Nephron (organoid): Measurements from ENCODE around the gene ZSCAN2.
A peak's percentile ranks its signal among the peaks of the same experiment; 100 is the strongest.
"Not testable (repeated sequence)": the region's sequence is repeated elsewhere in the genome, so short reads cannot be mapped to it uniquely, and the experiment has no call there.

ENCODE experiments used
- H3K27ac Mint-ChIP-seq, 3 experiments: 2 replicates each; pipeline ENCODE4 v1.8.0; 2020; ENCODE audit warnings: mixed read lengths in 3 of 3, mild to moderate bottlenecking in 2 of 3, moderate library complexity in 1 of 3
- H3K27me3 Mint-ChIP-seq: 2 replicates; pipeline ENCODE4 v1.8.0; 2021; ENCODE audit warnings: low read depth, mild to moderate bottlenecking, moderate library complexity, mixed read lengths
- H3K36me3 Mint-ChIP-seq: 2 replicates; pipeline ENCODE4 v1.8.0; 2020; ENCODE audit warnings: low read depth, mixed read lengths
- H3K4me1 Mint-ChIP-seq: 2 replicates; pipeline ENCODE4 v1.8.0; 2020; ENCODE audit warnings: mixed read lengths
- H3K4me3 Mint-ChIP-seq, 3 experiments: 2 replicates each; pipeline ENCODE4 v1.8.0; 2020; ENCODE audit warnings: mild to moderate bottlenecking in 3 of 3, mixed read lengths in 3 of 3, moderate library complexity in 2 of 3
- H3K9me3 Mint-ChIP-seq: 2 replicates; pipeline ENCODE4 v1.8.0; 2020; ENCODE audit warnings: mixed read lengths
- TF ChIP-seq, protein P1 (sequence below), 3 experiments: fragments of 200-600 bp; sonication (generic); IDR thresholded peaks; one replicate each; pipeline ENCODE4 v1.5.0; 2021; ENCODE audit warnings: antibody characterized with exemption in 3 of 3; ENCODE audit not compliant: unreplicated experiment in 3 of 3

The ZSCAN2 gene

DNA sequence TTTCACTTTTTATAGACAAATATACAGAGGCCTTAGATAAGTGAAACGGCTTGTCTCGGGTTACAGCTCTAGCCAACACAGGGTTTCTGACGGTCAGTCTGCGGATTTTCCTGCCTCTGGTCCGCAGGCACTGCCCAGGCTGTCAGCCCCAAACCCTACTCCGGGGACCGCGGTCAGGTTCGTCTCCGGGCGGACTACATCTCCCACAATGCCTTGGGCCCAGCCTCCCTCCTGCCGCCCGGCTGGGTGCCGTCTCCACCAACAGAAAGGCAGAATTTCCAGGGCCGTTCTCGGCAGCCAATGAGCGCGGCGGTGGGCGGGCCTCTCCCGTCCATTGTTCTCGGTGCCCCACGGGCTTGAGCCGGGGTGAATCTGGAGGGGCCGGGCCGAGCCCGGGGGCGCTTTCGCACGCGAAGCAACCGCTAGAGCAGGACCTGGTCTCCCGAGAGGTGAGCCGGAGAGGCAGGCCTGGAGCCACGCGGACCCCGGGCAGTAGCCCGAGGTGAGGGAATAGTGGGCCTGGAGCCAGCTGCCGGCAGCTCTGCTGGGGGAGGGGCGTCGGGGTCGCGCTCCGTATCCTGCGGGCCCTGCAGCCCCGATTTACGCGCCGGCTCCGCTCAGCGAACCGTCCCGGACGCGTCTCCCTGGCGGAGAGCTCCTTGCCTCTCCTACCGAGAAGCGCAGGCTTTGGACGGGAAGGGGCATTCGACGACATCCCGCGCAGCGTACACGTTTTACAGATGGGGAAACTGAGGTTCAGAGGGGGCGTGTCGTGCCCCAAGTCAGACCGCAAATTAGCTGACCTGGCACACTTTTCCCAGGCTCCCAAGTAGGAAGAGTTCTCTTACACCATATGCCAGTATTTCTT is at the start of gene ZSCAN2:
ZSCAN2 (plus strand) TSS at position 323 of the 868 bp plus-strand sequence. CDS start 2,919 bp downstream, outside the sequence.
- peak within 1 kb of the TSS; percentile 43 to 87 (median 85) for H3K27ac Mint-ChIP-seq
- no peaks in the 10 kb centered on the region for H3K27me3 Mint-ChIP-seq
- TF ChIP-seq, protein P1, sequence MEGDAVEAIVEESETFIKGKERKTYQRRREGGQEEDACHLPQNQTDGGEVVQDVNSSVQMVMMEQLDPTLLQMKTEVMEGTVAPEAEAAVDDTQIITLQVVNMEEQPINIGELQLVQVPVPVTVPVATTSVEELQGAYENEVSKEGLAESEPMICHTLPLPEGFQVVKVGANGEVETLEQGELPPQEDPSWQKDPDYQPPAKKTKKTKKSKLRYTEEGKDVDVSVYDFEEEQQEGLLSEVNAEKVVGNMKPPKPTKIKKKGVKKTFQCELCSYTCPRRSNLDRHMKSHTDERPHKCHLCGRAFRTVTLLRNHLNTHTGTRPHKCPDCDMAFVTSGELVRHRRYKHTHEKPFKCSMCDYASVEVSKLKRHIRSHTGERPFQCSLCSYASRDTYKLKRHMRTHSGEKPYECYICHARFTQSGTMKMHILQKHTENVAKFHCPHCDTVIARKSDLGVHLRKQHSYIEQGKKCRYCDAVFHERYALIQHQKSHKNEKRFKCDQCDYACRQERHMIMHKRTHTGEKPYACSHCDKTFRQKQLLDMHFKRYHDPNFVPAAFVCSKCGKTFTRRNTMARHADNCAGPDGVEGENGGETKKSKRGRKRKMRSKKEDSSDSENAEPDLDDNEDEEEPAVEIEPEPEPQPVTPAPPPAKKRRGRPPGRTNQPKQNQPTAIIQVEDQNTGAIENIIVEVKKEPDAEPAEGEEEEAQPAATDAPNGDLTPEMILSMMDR (IDR thresholded peaks at IDR 0.05; ENCODE audit: unreplicated experiment in 3 of 3), result no peak
- peak within 1 kb of the TSS; percentile 95 to 98 (median 97) for H3K4me3 Mint-ChIP-seq
- peaks cover 27% of the 10 kb centered on the region for H3K36me3 Mint-ChIP-seq
- peaks cover 6% of the 10 kb centered on the region for H3K9me3 Mint-ChIP-seq
- H3K4me1 Mint-ChIP-seq, result peaks cover 32% of the 10 kb centered on the region

DNA sequence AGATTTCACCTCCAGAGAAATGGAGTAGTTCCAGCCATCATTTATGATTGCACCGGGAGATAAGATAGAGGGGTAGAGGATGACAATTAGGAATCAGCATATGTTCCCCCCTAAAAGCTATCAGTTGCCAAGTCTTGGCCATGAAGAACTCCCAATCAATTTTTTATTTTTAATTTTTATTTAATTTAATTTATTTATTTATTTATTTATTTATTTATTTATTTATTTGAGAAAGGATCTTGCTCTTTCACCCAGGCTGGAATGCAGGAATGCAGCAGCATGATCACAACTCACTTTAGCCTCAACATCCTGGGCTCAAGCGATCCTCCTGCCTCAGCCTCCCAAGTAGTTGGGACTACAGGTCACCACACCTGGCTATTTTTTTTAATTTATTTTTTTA is 49.2 kb upstream of the ZSCAN2 start:
- H3K27ac Mint-ChIP-seq, H3K9me3 Mint-ChIP-seq, H3K4me3 Mint-ChIP-seq, H3K27me3 Mint-ChIP-seq: not testable (repeated sequence)
- H3K36me3 Mint-ChIP-seq, result peaks cover 50% of the 10 kb centered on the region
- peaks cover 12% of the 10 kb centered on the region for H3K4me1 Mint-ChIP-seq

DNA sequence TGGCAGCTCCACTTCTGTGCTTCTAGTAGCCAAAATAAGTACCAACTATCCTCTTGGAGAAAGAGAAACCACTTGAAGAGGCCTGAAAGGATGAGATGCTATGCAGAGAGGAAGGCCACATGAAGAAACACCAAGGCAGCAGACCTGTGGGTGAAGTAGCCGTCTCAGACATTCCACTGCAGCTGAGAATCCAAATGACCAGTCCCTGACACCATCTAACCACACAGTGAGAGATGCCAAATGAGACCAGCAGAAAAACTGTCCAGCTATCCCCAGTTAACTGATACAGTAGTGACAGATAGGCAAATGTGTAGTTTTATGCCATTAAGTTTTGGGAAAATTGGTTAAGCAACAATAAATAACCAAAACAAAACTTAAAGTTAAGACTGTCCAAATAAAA is 47.9 kb upstream of the ZSCAN2 start:
- peaks cover 3% of the 10 kb centered on the region for H3K9me3 Mint-ChIP-seq
- H3K36me3 Mint-ChIP-seq, result peaks cover 43% of the 10 kb centered on the region
- H3K4me1 Mint-ChIP-seq, result peaks cover 17% of the 10 kb centered on the region
- TF ChIP-seq, protein P1 (IDR thresholded peaks at IDR 0.05; ENCODE audit: unreplicated experiment in 3 of 3), result no peak
- H3K4me3 Mint-ChIP-seq, result no peak overlapping the region
- H3K27ac Mint-ChIP-seq, result no peak overlapping the region
- peaks cover 3% of the 10 kb centered on the region for H3K27me3 Mint-ChIP-seq

DNA sequence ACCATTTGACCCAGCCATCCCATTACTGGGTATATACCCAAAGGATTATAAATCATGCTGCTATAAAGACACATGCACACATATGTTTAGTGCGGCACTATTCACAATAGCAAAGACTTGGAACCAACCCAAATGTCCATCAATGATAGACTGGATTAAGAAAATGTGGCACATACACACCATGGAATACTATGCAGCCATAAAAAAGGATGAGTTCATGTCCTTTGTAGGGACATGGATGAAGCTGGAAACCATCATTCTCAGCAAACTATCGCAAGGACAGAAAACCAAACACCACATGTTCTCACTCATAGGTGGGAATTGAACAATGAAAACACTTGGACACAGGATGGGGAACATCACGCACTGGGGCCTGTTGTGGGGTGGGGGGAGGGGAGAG is 44.1 kb upstream of the ZSCAN2 start:
- not testable (repeated sequence) for H3K27me3 Mint-ChIP-seq, H3K4me3 Mint-ChIP-seq, H3K9me3 Mint-ChIP-seq
- Mint-ChIP-seq H3K4me1 (peaks cover 21% of the 10 kb centered on the region), H3K36me3 (peaks cover 14% of the 10 kb centered on the region), H3K27ac (peak overlapping the region in 1 of 3 experiments; percentile 67)

DNA sequence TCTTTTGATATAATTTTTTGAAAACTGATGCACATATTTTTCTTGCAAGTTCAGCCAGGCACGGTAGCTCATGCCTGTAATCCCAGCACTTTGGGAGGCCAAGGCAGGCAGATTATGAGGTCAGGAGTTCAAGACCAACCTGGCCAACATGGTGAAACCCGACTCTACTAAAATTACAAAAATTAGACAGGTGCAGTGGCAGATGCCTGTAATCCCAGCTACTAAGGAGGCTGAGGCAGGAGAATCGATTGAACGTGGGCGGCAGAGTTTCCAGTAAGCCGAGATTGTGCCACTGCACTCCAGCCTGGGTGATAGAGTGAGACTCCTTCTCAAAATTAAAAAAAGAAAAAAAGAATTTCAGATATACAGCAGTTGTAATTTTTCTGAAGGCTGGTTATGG is 32.8 kb upstream of the ZSCAN2 start:
- H3K9me3 Mint-ChIP-seq, H3K27me3 Mint-ChIP-seq, H3K36me3 Mint-ChIP-seq, H3K27ac Mint-ChIP-seq: not testable (repeated sequence)
- peaks cover 18% of the 10 kb centered on the region for H3K4me1 Mint-ChIP-seq
- peak overlapping the region; percentile 50 to 76 (median 74) for H3K4me3 Mint-ChIP-seq

DNA sequence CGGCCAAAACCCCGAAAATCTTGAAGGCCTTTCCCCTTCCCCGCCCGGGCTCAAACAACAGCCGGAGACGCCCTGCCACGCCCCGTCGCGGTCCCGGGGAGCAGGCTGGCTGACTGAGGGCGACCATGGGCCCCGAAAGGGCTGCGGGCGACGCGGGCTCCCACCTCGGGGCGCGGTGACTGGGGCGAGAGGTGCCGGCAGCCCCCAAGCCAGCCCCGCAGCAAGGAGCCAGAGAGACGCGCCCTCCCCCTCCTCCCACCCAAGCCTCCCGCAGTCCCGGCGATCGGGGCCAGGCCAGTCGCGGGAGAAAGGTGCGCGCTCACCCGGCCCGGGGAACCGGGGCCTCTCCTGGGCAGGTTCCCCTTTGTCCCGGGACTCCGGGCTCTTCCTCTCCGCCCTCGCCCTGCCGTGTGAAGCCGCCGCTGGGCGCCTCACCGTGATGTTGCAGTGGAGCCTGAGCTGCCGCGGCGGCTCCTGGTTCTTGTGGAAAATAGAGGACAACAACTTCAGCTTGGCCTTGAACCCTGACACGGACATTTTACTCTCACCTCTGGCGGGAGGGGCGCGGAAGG is 30.6 kb upstream of the ZSCAN2 start:
- peak overlapping the region; percentile 88 to 93 (median 91) for H3K27ac Mint-ChIP-seq
- H3K36me3 Mint-ChIP-seq, result peaks cover 4% of the 10 kb centered on the region
- H3K9me3 Mint-ChIP-seq, result no peaks in the 10 kb centered on the region
- peaks cover 18% of the 10 kb centered on the region for H3K4me1 Mint-ChIP-seq
- TF ChIP-seq, protein P1 (IDR thresholded peaks at IDR 0.05; ENCODE audit: unreplicated experiment in 3 of 3), result no peak
- H3K4me3 Mint-ChIP-seq, result peak overlapping the region; percentile 90 to 91 (median 90)
- peaks cover 5% of the 10 kb centered on the region for H3K27me3 Mint-ChIP-seq

DNA sequence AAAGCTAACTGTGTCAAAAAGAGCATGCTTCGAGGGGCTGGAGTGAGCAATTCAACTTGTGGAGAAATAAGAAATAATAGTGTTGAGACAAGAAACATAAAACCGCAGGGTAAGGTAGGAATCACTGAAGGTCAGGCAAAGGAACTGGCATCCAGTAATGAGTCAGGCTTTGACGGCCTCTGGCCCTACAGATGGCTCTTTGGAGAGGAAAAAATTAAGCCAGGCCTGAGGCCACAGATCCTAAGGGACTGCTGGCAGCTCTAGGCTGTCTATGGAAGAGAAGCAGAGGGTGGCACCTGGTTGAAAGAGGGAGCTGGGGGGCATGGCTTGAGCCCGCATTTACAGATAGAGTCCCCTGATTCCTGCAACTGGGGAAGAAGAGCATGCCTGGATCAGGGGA is 28.6 kb upstream of the ZSCAN2 start:
- Mint-ChIP-seq H3K4me1 (peaks cover 18% of the 10 kb centered on the region), H3K9me3 (no peaks in the 10 kb centered on the region), H3K4me3 (peak overlapping the region in 2 of 3 experiments; percentile 28 to 37), H3K27me3 (peaks cover 5% of the 10 kb centered on the region), H3K36me3 (no peaks in the 10 kb centered on the region), H3K27ac (no peak overlapping the region)
- TF ChIP-seq, protein P1 (IDR thresholded peaks at IDR 0.05; ENCODE audit: unreplicated experiment in 3 of 3), result no peak
